ENCODE results near the gene FNBP1.

Gene FNBP1

GRCh38 chr9:129990269-129991010 is 52.5 kb downstream of the FNBP1 start:
- TF ChIP-seq CTCF (IDR thresholded peaks at IDR 0.05; ENCODE audit: low read depth, low read length, poor library complexity, severe bottlenecking) (no peak), EZH2phosphoT487 (IDR thresholded peaks at IDR 0.05; ENCODE audit: borderline replicate concordance, low read length) (no peak)
- H3K4me2 ChIP-seq (ENCODE audit: low read length) = peak overlapping the region; percentile 78
- peaks cover 52% of the 10 kb centered on the region for H3K36me3 ChIP-seq (ENCODE audit: control insufficient read depth, low read length)
- H3K4me1 ChIP-seq (ENCODE audit: control insufficient read depth, low read length) = peaks cover 96% of the 10 kb centered on the region
- peak overlapping the region; percentile 66 for H3K4me3 ChIP-seq (ENCODE audit: low read length)
- H3K79me2 ChIP-seq (ENCODE audit: control insufficient read depth, low read length) = peaks cover 85% of the 10 kb centered on the region
- no peaks in the 10 kb centered on the region for H3K9me3 ChIP-seq (ENCODE audit: control insufficient read depth, insufficient read depth, low read length)
- peak overlapping the region; percentile 94 for H3K27ac ChIP-seq (ENCODE audit: low read depth, low read length)
- peaks cover 44% of the 10 kb centered on the region for H3F3A ChIP-seq (ENCODE audit: control insufficient read depth, insufficient read depth)
- no peaks in the 10 kb centered on the region for H3K27me3 ChIP-seq (ENCODE audit: control insufficient read depth, low read length)
- H3K9me2 ChIP-seq (replicated peaks; ENCODE audit: control insufficient read depth, low read length) = no peaks in the 10 kb centered on the region
- peaks cover 3% of the 10 kb centered on the region; the same call in 1 of the 2 replicates for H4K20me1 ChIP-seq (ENCODE audit: control insufficient read depth, insufficient read depth, low read depth, low read length)

GRCh38 chr9:129989740-129990139 is 53.2 kb downstream of the FNBP1 start:
- H3K27ac ChIP-seq (ENCODE audit: low read depth, low read length) = peak overlapping the region; percentile 94
- peaks cover 96% of the 10 kb centered on the region for H3K4me1 ChIP-seq (ENCODE audit: control insufficient read depth, low read length)
- no peaks in the 10 kb centered on the region for H3K9me2 ChIP-seq (replicated peaks; ENCODE audit: control insufficient read depth, low read length)
- no peaks in the 10 kb centered on the region for H3K27me3 ChIP-seq (ENCODE audit: control insufficient read depth, low read length)
- peaks cover 51% of the 10 kb centered on the region for H3K36me3 ChIP-seq (ENCODE audit: control insufficient read depth, low read length)
- H3K9me3 ChIP-seq (ENCODE audit: control insufficient read depth, insufficient read depth, low read length) = no peaks in the 10 kb centered on the region
- peaks cover 85% of the 10 kb centered on the region for H3K79me2 ChIP-seq (ENCODE audit: control insufficient read depth, low read length)
- H4K20me1 ChIP-seq (ENCODE audit: control insufficient read depth, insufficient read depth, low read depth, low read length) = no peaks in the 10 kb centered on the region
- TF ChIP-seq CTCF (IDR thresholded peaks at IDR 0.05; ENCODE audit: low read depth, low read length, poor library complexity, severe bottlenecking) (no peak), EZH2phosphoT487 (IDR thresholded peaks at IDR 0.05; ENCODE audit: borderline replicate concordance, low read length) (no peak)
- peak overlapping the region; percentile 64 for H3K4me3 ChIP-seq (ENCODE audit: low read length)
- H3F3A ChIP-seq (ENCODE audit: control insufficient read depth, insufficient read depth) = peaks cover 44% of the 10 kb centered on the region
- H3K4me2 ChIP-seq (ENCODE audit: low read length) = peak overlapping the region; percentile 78

GRCh38 chr9:129989362-129989708 is 53.7 kb downstream of the FNBP1 start:
- peaks cover 53% of the 10 kb centered on the region for H3K36me3 ChIP-seq (ENCODE audit: control insufficient read depth, low read length)
- peaks cover 85% of the 10 kb centered on the region for H3K79me2 ChIP-seq (ENCODE audit: control insufficient read depth, low read length)
- H4K20me1 ChIP-seq (ENCODE audit: control insufficient read depth, insufficient read depth, low read depth, low read length) = no peaks in the 10 kb centered on the region
- H3K4me2 ChIP-seq (ENCODE audit: low read length) = peak overlapping the region; percentile 78
- no peaks in the 10 kb centered on the region for H3K9me2 ChIP-seq (replicated peaks; ENCODE audit: control insufficient read depth, low read length)
- peaks cover 41% of the 10 kb centered on the region for H3F3A ChIP-seq (ENCODE audit: control insufficient read depth, insufficient read depth)
- no peaks in the 10 kb centered on the region for H3K27me3 ChIP-seq (ENCODE audit: control insufficient read depth, low read length)
- peaks cover 96% of the 10 kb centered on the region for H3K4me1 ChIP-seq (ENCODE audit: control insufficient read depth, low read length)
- H3K27ac ChIP-seq (ENCODE audit: low read depth, low read length) = peak overlapping the region; percentile 94
- no peaks in the 10 kb centered on the region for H3K9me3 ChIP-seq (ENCODE audit: control insufficient read depth, insufficient read depth, low read length)
- TF ChIP-seq CTCF (IDR thresholded peaks at IDR 0.05; ENCODE audit: low read depth, low read length, poor library complexity, severe bottlenecking) = no peak
- no peak for TF ChIP-seq EZH2phosphoT487 (IDR thresholded peaks at IDR 0.05; ENCODE audit: borderline replicate concordance, low read length)
- H3K4me3 ChIP-seq (ENCODE audit: low read length) = peak overlapping the region; percentile 64

All from DOHH2 (cell line).